SW 1271 (cell line): ENCODE data around the gene GPNMB.

Experiments
- DNase-seq, 2 experiments: peaks; one replicate each; lab custom pipeline; 2025; lab: John Stamatoyannopoulos, UW

GPNMB gene

DNA sequence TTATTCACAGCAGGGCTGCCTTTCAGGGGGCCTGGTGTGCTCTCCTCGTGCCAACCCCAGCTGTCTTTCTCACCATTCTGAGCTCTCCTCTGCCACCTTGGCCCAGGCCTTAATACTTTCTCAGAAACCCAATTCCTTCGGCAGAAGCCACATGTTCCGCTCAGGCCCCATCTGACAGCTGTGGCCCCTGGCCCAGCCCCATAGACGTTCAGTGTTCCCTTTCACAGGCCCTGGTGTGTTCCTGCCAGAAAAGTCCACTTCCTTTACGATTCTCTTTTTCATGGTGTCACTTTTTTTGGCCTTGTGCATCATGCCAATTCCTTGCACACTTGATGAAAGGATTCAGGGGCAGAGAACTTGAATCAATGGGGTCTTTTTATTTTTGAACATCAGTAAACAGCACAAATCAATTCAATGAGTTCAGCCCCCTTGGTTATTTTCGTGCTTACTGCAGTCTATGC, 15.9 kb upstream of the GPNMB start:
- DNase-seq: no peak

DNA sequence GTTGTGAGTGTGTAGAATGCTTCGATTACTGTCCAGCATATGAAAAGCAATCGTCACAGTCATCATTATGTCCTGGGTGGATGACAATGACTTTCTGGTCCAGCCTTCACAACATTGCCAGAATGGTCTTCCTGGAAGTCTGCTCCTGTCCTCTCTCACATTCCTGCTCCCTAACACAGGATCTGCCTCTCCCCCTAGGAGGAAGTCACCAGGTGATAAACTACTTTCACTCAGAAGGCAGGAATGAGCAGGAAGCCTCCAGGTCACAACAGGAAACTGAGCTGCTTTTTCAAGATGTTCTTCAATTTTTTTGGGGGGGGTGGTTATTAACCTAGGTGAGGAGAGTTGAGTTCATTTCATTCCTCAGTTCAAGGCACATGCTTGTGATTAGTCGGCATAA, 13.6 kb upstream of the GPNMB start:
- DNase-seq: no peak

GRCh38 chr7:23234569-23235296, 11.8 kb upstream of the GPNMB start:
- DNase-seq: no peak

DNA sequence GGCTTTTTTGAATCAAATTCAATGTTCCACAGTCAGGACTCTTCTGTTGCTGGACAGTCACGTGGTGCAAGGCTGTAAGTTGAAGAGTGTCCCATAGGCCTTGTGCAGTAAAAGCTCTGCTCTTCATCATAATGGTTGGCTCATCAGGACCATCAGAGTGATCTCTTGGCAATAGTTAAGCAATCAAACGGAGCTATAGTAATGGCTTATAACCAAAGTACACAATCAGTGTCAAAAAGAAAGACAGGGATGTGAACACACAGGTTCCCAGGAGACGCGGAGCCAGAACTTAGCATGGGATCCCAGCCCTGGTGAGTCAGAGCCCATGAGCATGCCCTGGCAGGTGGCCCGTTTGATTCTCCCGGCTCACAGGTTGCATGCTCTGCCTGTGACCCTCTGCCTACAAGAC, 10.8 kb upstream of the GPNMB start:
- no peak for DNase-seq

GRCh38 chr7:23237000-23237399, 9.6 kb upstream of the GPNMB start:
- no peak for DNase-seq

DNA sequence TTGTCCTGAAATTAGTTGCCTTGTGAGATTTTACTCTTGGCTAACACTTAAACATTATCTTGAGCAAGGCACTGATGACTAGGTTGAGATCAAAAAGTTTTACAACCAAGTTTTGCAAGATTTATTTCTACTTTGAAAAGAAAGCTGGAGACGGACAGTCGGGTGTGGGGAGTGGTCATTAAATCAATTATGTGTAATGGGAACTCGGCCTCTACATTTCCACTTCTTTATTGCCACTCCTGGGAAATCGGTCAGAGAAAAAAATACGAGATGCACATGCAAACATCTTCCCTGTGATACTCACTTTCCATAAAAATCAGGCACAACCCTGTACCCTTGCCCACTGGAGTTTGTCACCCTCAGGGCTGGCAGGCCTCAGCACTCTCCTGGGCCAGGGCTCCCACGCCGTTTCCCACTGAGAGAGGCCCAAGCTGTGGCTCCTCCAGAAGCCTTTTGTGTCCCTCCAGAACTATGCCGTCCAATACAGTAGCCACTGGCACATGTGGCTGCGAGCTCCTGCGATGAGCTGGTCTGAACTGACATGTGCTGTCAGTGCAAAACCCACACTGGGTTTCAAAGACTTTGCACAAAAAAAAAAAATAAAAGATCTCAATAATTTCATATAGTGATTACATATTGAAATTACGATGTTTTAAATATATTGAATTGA, 7.5 kb upstream of the GPNMB start:
- DNase-seq: no peak

DNA sequence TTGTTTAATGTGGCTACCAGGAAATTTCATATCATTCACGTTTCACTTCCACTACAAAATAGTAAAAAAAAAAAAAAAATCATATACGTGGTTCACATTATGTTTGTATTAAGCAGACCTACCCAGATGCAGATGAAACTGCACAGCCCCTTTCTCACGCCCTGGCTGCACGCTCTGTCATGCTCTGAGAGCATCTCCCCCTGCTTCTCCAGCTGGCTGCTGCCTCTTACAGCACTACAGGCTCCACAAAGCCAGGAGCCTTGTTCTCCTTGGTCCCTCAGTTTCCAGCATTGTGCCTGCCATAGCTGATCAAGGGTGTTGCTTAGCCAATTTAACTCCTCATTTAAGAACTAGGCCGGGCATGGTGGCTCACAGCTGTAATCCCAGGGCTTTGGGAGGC, 6.9 kb upstream of the GPNMB start:
- DNase-seq: no peak

- no peak for DNase-seq
Measured at GRCh38 chr7:23242321-23242720, 4.3 kb upstream of the GPNMB start.

- no peak for DNase-seq
Measured at GRCh38 chr7:23242935-23243334, 3.6 kb upstream of the GPNMB start.

- DNase-seq: no peak
Measured at GRCh38 chr7:23247046-23247602, 549 bp downstream of the GPNMB start.

DNA sequence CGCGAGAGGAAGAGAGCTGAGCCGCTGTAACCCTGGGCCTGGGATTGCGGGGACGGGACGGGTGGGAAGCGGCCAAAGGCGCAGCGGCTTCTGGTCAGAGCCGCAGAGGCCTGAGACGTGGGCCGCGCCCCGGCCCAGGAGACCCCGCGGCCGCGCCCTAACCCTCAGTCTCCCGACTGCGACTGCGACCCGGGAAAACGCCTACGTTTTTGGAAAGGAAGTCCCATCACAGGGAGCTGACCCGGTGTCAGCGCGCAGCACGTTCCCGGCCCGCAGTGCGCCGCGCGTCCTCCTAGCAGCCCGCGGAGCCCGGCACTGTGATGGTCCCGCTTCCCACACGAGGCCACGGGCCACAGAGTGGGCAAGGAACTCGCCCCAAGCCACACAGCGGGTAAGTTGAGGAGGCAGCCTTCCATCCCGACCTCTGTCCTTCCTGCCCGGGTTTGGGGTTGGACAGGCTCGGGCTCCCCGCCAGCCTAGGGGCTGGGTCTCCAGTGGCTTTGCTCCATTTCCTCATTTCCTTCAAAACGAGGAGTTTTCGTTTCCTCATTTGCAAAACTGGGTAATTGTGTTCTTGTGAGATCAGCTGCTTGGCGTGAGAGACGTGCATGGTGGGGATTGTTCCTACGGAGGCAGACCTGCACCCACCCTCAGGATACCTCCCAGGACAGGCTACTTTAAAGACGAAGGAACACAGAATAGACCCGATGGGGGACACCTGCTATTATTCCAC, 1.2 kb downstream of the GPNMB start:
- no peak for DNase-seq

DNA sequence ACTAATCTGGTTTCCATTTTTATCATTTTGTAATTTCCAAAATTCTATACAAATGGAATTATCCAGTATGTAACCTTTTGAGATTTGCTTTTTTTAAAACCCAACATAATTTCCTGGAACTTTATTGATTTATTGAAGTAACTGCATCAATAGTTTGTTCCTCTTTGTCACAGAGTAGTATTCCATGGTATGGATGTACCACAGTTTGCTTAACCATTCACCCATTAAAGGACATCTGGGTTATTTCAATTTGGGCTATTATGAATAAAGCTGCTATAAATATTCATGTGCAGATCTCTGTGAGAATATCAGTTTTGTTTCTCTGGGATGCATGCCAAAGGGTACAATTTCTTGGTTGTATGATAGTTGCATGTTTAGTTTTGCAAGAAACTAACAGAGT, 2.9 kb downstream of the GPNMB start:
- no peak for DNase-seq

DNA sequence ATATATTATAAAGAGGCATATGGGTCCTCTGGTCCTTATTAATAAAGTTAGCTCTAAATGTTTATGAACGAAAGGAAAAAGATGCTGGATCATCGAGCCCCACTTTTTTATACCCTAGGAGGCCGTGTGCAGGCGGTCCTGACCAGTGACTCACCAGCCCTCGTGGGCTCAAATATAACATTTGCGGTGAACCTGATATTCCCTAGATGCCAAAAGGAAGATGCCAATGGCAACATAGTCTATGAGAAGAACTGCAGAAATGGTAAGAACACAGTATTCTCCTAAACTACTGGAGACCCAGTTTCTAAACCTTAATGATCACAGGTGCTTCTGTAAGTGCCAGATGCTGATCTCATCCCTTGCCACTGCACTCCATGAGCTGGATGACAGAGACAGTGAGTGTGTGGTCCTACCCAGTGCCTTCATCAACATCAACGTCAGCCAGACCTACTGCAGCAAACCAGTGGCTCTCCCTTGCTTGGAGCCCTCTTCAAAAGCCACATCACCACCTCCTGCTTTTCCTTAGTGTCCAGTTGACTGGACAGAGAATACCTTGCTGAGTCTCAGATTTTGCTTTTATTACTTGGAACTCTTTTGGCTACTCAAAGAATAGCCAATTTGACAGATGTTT, 7.6 kb downstream of the GPNMB start:
- DNase-seq: no peak

DNA sequence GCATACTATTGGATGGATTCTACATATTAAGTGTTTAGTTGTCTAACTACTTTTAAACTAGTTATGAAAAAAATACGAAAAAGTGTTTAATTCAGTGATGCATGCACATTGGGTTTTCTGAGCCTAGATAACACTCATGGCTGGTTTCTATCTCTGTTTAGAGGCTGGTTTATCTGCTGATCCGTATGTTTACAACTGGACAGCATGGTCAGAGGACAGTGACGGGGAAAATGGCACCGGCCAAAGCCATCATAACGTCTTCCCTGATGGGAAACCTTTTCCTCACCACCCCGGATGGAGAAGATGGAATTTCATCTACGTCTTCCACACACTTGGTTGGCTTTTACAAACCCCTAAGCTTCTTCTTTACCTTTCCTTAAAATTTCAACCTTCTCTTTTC, 10.2 kb downstream of the GPNMB start:
- no peak for DNase-seq

- no peak for DNase-seq
Measured at GRCh38 chr7:23260371-23260770, 13.8 kb downstream of the GPNMB start.

DNA sequence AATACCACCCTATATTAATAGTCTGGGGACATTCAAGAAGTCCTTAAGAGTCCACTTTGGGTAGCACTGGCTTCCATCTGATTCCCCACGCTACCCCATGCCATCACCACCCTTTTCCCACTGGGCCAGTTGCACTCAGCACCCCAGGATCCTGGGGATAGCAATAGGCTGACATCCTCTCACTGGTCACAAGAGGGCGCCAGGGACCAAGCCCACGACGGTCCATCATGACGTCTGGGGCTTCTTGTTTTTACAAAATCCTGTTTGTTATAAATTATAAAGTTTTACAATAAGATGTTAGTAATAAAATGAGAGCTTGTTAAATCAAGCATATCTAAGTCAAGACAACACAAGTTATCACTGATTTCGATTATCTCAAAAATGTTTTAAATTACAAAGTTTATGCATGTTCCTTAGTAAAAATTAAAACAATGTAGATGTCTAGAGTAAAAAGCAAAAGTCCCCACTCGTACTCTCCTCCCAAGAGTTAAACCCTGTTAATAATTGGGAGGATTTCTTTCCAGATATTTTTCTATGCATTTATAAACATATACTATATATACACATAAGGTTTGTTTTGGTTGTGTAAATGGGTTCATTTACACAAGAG, 15.4 kb downstream of the GPNMB start:
- peak; percentile 51 to 61 for DNase-seq

- DNase-seq: no peak
Measured at GRCh38 chr7:23264916-23265458, 18.4 kb downstream of the GPNMB start.

DNA sequence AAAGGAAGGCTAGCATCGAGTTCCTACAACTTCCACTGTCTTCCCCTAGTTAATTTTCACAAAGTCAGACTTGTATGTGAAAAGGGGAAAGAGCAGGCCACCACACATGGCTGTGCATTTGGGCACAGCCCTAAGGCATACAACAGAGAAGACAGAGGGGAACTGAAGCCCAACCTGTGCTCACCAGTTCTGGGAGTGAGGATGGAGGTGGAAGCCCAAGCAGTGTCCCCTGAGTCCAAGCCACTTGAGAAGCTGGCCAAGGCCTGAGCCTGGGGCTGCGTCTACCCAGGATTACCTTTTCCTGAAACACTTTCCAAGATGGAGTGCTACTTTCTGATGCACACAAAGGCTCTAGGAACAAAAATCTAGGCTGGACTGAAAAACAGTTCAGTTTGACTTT, 20.3 kb downstream of the GPNMB start:
- DNase-seq: no peak

- no peak for DNase-seq
Measured at GRCh38 chr7:23267357-23267756, 20.8 kb downstream of the GPNMB start.

DNA sequence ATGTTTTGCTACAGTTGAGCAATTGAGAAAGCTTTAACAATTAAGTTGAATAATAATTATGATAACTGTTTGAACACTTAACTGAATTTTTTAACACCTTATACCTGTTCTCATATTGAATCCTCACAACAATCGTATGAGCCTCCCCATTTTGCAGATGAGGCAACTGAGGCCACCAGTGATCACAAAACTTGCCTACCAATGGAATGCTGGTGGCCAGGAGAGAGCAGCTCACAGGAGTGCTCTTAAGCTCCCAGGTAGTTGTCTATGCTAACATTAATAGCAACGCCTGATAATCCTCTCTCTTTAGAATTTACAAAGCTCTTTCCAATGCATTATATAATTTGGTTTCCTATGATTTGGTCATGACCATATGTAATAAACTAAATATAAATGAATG, 21.6 kb downstream of the GPNMB start:
- DNase-seq: no peak

DNA sequence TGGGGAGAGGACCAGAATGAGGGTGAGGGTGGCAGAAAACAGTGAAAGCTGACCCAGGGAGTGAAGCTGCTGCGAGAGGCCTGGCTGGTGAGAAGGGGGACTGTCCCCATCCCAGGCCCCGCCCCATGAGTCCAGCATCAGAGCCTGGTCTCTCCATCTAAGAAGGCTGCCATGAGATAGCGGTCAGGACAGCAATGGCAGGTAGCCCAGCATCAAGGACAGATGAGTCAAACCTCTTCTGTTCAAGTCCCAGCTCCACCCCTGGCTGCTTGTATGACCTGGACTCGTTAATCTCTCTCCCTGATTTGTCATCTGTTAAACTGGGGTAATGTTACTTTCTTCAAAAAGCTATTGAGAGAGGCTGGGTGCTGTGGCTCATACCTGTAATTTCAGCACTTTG, 22.2 kb downstream of the GPNMB start:
- no peak for DNase-seq

GRCh38 chr7:23272275-23272674, 25.7 kb downstream of the GPNMB start:
- DNase-seq: no peak
